AG04449 (cell line): ENCODE results near the gene TNFRSF1B.

ENCODE experiments used
- CTCF ChIA-PET: fragments of 350-600 bp; formaldehyde crosslinking; extraction: SDS; loops from one replicate; lab custom pipeline; 2021; ENCODE audit warnings: antibody characterized with exemption; lab: Yijun Ruan, JAX
- POLR2A ChIA-PET: fragments of 400-600, 350-600 bp; formaldehyde crosslinking; extraction: SDS; loops from one replicate; lab custom pipeline; 2020; ENCODE audit warnings: antibody characterized with exemption, inconsistent platforms; lab: Yijun Ruan, JAX
- DNase-seq: peaks from one replicate; pipeline ENCODE4 v3.0.0-alpha.2; 2010; ENCODE audit warnings: low read depth, low spot score
- H3K4me3 ChIP-seq: 2 replicates; pipeline ENCODE4 v1.5.1; 2011; ENCODE audit warnings: low read depth, mild to moderate bottlenecking, control low read depth, low read length
- CTCF ChIP-seq: IDR thresholded peaks from one replicate; pipeline ENCODE4 v1.5.1; 2011; ENCODE audit warnings: mild to moderate bottlenecking, moderate library complexity, low read length, control low read depth, inconsistent platforms; ENCODE audit not compliant: insufficient read depth; ENCODE audit errors: missing control alignments

The TNFRSF1B gene

GRCh38 chr1:12134716-12135115 lies 32.1 kb upstream of the TNFRSF1B start:
- ChIA-PET POLR2A (no interaction called here), CTCF (interaction anchor here (0.6 to 4.2 kb wide), 3 partner anchors 8 to 20 kb away, joined by 3 to 42 read pairs (median 3); no protein-coding TSS in a partner anchor)
- no peak overlapping the region for H3K4me3 ChIP-seq
- DNase-seq, result no peak
- no peak for TF ChIP-seq CTCF

- ChIA-PET POLR2A (no interaction called here), CTCF (interaction anchor here (1.1 to 4.2 kb wide), 2 partner anchors 9 to 11 kb away, joined by 3 to 42 read pairs; no protein-coding TSS in a partner anchor)
Measured at GRCh38 chr1:12135612-12136011, 31.2 kb upstream of the TNFRSF1B start.

GRCh38 chr1:12136916-12137610 lies 29.7 kb upstream of the TNFRSF1B start:
- no peak overlapping the region for H3K4me3 ChIP-seq
- CTCF ChIA-PET, result interaction anchor here (0.6 to 4.6 kb wide), 7 partner anchors 11 to 74 kb away, joined by 3 to 61 read pairs (median 3); no protein-coding TSS in a partner anchor
- POLR2A ChIA-PET, result no interaction called here
- no peak for DNase-seq
- no peak for TF ChIP-seq CTCF

More at GRCh38 chr1:12135612-12136011, 31.2 kb upstream of the TNFRSF1B start:
- TF ChIP-seq CTCF, result no peak
- no peak overlapping the region for H3K4me3 ChIP-seq
- DNase-seq, result no peak

GRCh38 chr1:12138196-12139168 lies 28.3 kb upstream of the TNFRSF1B start:
- POLR2A ChIA-PET, result no interaction called here

GRCh38 chr1:12140016-12140415 lies 26.8 kb upstream of the TNFRSF1B start:
- POLR2A ChIA-PET, result interaction anchor here (0.7 kb wide), 1 partner anchor 66 kb away, joined by 3 read pairs; no protein-coding TSS in a partner anchor
- no peak for DNase-seq
- no peak overlapping the region for H3K4me3 ChIP-seq
- CTCF ChIA-PET, result interaction anchor here (1.2 to 4.6 kb wide), 2 partner anchors 14 to 18 kb away, joined by 3 to 61 read pairs; no protein-coding TSS in a partner anchor
- no peak for TF ChIP-seq CTCF

More at GRCh38 chr1:12138196-12139168, 28.3 kb upstream of the TNFRSF1B start:
- CTCF ChIA-PET, result interaction anchor here (1.0 to 4.6 kb wide), 6 partner anchors 9 to 72 kb away, joined by 3 to 61 read pairs (median 4); no protein-coding TSS in a partner anchor
- no peak for DNase-seq
- no peak for TF ChIP-seq CTCF
- H3K4me3 ChIP-seq, result no peak overlapping the region
